T-helper 22 cell (primary cell): Measurements from ENCODE around the gene RAB4A.
"Not testable (repeated sequence)": the region's sequence is repeated elsewhere in the genome, so short reads cannot be mapped to it uniquely, and the experiment has no call there.

ENCODE experiments used
- DNase-seq: peaks from one replicate; pipeline ENCODE4 v3.0.0-alpha.2; 2020; ENCODE audit warnings: low read depth

The RAB4A gene

GRCh38 chr1:229272164-229273158 lies 1.6 kb downstream of the RAB4A start:
- no peak for DNase-seq

GRCh38 chr1:229273507-229274232 lies 2.8 kb downstream of the RAB4A start:
- no peak for DNase-seq

- DNase-seq, result no peak
Measured at GRCh38 chr1:229275005-229275404, 4.1 kb downstream of the RAB4A start.

GRCh38 chr1:229278120-229278741 lies 7.3 kb downstream of the RAB4A start:
- no peak for DNase-seq

- DNase-seq, result no peak
Measured at GRCh38 chr1:229279242-229279641, 8.3 kb downstream of the RAB4A start.

GRCh38 chr1:229280037-229280828 lies 9.3 kb downstream of the RAB4A start:
- no peak for DNase-seq

GRCh38 chr1:229280921-229281320 lies 10.0 kb downstream of the RAB4A start:
- DNase-seq, result no peak

- DNase-seq, result no peak
Measured at GRCh38 chr1:229281339-229281926, 10.5 kb downstream of the RAB4A start.

- DNase-seq, result no peak
Measured at GRCh38 chr1:229282295-229282823, 11.4 kb downstream of the RAB4A start.

- DNase-seq, result no peak
Measured at GRCh38 chr1:229283183-229283611, 12.3 kb downstream of the RAB4A start.

- no peak for DNase-seq
Measured at GRCh38 chr1:229284887-229285286, 14.0 kb downstream of the RAB4A start.

- no peak for DNase-seq
Measured at GRCh38 chr1:229285440-229285839, 14.5 kb downstream of the RAB4A start.

- no peak for DNase-seq
Measured at GRCh38 chr1:229286099-229286766, 15.3 kb downstream of the RAB4A start.

- DNase-seq, result no peak
Measured at GRCh38 chr1:229287267-229287666, 16.4 kb downstream of the RAB4A start.

- no peak for DNase-seq
Measured at GRCh38 chr1:229288516-229288915, 17.6 kb downstream of the RAB4A start.

GRCh38 chr1:229291686-229292085 lies 20.8 kb downstream of the RAB4A start:
- not testable (repeated sequence) for DNase-seq

GRCh38 chr1:229293528-229294204 lies 22.8 kb downstream of the RAB4A start:
- no peak for DNase-seq

- no peak for DNase-seq
Measured at GRCh38 chr1:229295745-229296144, 24.8 kb downstream of the RAB4A start.

GRCh38 chr1:229296541-229296941 lies 25.6 kb downstream of the RAB4A start:
- no peak for DNase-seq

GRCh38 chr1:229297746-229298145 lies 26.8 kb downstream of the RAB4A start:
- no peak for DNase-seq
